ENCODE data around the gene SH3TC1. TPM values are rescaled to one million over a fixed set of nuclear protein-coding genes. Genes with fewer than 3 reads are reported as not detected.

The SH3TC1 gene
- total RNA-seq, 1 donor from 2014 or later, result 14.8 TPM

DNA sequence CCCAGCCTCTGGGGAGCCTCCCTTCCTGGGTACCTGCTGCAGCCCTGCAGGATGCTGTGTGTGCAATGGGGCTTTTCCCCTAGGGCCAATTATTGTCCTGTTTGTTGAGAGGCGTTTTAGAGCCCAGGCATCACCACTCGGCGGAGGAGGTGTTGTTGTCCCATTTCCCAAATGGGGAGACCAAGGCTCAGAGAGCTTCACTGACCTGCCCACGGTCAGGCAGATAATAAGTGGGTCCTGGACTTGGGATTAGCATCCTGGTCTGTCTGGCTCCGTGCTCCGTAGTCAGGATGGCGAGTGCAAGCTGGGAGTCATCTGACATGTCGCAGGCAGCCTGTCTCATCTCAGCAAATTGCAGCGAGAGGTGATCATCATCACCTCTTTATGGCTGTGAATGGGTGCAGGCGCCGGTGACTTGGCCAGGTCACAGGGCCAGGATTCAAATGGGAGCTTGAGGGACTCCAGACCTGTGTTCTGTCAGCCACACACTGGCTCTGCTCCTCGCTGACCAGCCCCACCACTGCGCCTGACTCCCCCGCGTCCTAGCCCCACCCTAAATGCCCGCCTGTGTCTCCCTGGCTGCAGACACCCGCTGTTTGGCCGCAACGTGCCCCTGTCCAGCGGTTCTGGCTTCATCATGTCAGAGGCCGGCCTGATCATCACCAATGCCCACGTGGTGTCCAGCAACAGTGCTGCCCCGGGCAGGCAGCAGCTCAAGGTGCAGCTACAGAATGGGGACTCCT, 87.1 kb downstream of the SH3TC1 start:
- intact Hi-C loops (cut with micrococcal nuclease), result no loop called here

DNA sequence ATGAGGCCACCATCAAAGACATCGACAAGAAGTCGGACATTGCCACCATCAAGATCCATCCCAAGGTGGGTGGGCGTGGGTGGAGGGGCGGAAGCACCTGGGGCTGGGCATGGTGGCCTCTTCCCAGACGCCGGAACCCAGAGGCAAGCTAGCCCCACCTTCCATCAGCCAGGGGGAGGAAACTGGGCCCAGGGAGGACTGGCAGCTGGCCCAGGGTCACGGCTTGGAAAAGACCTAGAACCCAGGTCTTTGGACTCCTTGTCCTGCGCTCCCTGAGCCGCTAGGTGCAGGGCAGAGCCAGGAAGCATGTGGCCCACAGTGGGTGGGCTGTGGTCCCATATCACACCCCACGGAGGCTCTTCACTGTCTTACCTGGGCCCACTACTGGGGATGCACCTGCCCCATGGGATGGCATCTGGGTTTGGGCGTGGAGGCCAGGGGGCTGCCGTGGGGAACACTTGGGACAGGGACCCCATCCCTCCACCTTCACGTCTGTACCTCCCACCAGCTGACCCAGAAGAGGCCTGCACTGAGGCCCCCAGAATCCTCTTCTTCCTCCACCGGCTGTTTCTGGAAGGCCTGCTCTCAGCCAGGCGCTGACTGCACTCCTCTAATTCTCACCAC, 87.7 kb downstream of the SH3TC1 start:
- intact Hi-C loops (cut with micrococcal nuclease), result no loop called here

DNA sequence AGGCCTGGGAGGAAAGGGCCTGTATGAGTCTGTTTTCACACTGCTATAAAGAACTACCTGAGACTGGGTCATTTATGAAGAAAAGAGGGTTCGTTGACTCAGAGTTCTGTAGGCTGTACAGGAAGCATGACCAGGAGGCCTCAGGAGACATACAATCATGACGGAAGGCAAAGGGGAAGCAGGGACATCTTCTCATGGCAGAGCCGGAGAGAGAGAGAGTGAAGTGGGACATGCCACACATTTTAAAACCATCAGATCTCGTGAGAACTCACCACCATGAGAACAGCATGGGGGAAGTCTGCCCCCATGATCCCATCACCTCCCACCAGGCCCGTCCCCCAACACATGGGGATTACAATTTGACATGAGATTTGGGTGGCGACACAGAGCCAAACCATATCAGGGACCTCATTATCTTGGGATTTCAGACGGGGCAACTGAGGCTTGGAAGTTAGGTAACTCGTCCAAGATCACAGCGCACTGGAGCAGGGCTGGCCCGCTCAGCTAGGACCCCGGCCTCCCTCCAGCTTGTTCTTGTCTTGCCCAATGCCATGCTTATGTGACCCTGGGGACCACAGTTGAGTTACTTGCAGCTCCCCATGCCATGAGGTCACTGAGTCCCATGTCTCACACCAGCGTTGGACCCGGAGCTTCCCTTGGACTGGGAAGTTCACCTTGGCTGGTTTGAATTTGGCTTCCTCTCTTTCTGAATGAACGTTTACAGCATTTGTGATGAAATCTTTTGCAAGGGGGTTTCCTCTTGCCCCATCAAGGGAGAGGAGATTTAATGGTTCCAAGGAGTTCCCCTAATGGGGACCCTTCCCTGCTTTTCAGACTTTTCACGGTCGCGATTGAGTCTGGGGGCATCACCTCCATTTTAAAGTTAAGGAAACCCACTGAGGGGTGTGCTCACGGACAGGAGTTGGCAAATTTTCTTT, 88.5 kb downstream of the SH3TC1 start:
- intact Hi-C loops (cut with micrococcal nuclease), result no loop called here

- intact Hi-C loops (cut with micrococcal nuclease), result no loop called here
Observed at GRCh38 chr4:8289151-8289750, 90.2 kb downstream of the SH3TC1 start.

DNA sequence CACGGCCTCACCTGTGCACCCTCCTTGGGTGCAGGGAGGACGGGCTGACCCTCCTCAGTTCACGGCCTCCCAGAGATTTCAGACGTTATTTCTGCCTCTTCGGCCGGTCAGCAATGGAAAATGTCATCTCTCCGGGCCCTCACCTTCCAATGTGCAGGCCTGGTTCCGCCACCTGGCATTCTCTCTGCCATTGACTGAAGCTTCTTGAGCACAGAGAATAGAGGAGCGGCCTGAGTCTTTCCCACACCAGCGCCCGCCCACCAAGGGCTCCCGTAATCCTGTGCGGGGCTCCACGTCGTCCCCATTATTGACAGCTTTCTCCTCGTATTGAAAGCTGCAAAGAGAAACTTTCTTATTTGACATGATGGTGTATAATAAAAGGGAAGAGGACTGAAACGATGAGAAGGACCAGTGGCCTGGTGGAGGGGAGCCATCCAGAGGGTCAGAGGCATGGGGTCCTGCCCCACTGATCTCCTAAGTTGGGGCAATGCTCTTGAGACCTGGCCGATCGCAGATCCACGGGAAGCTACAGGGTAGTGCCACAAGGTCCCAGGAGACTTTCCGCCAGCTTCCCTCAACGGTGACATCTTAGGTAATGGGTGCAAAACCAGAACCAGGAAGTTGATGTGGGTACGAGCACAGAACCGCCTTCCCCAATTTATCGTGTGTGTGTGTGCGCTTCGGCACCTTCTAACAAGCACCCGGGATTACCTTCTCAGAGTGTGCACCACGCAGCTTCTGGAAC, 91.0 kb downstream of the SH3TC1 start:
- intact Hi-C loops (cut with micrococcal nuclease), result no loop called here

GRCh38 chr4:8290701-8290970, 91.5 kb downstream of the SH3TC1 start:
- intact Hi-C loops (cut with micrococcal nuclease), result no loop called here

Other genes starting within 250 kb of the SH3TC1 start
- 0.09 and 0.43 TPM in 2 replicates for gene ABLIM2, start 40.5 kb upstream of the SH3TC1 start, total RNA-seq
- gene HTRA3, start 70.5 kb downstream of the SH3TC1 start, total RNA-seq, result not detected in 2 replicates
- gene ACOX3, start 241.4 kb downstream of the SH3TC1 start, total RNA-seq, result 12.2 and 13.5 TPM in 2 replicates
- 22.7 and 22.8 TPM in 2 replicates for gene TRMT44, start 241.5 kb downstream of the SH3TC1 start, total RNA-seq

Measured in T-helper 2 cell treated with Interferon-gamma antibody and Interleukin-4, amounts not matched to agents 100 ng/mL and 5 ng/mL, for 36 hours (primary cell).